GM18499 (cell line): Measurements from ENCODE around the gene ZC2HC1B.

Source experiments
- ATAC-seq: cut with Tn5 transposase; IDR thresholded peaks from one replicate; pipeline ENCODE4 v1.9.1; 2021; ENCODE audit warnings: moderate number of reproducible peaks; ENCODE audit not compliant: insufficient read depth, unreplicated experiment

Gene ZC2HC1B

DNA sequence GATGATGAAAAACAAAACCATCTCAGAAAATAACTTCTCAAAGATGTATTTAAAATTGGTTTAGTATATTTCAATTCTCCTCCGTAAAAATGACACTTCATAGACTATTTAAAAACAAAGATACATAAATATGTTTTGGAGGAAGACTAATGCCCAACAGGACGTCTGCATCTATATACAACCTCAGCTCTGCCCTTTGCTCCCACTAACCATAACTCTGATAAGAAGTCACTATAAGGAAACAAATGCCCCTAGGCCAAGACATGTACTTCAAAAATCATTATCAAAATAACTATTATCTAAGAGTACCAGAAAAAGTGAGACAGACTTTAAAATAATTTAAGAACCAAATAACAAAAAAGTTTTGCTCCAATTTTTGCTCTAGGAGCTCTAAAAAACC, 120.4 kb downstream of the ZC2HC1B start:
- no peak for ATAC-seq

DNA sequence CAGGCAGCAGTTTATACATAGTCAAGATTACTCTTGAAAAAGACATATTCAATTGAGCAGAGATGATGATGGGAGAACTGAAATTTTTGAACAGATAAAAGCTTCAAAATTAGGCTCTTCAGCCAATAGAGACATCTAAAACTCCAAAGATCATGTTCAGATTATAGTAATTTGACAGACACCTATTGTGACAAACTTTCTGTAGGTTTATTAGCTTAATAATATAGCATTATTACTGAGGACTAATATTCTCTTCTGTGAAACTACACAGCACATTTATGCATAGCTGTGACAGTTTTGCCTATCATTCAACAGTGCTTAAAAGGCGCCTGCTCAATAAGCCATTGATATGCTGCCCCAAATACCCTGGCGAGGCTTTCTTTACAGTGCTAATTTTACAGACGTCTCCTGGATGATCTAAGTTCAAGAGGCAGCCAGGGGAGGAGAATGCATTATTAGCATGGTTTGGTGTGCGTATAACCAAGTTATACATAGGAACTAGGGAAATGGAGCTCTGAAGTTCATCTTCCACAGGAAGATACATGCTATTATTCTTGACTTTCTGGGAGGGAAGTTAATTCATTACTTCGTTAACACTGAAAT, 122.3 kb downstream of the ZC2HC1B start:
- ATAC-seq = no peak
